ENCODE data around the gene PRKAG2.

The PRKAG2 gene

DNA sequence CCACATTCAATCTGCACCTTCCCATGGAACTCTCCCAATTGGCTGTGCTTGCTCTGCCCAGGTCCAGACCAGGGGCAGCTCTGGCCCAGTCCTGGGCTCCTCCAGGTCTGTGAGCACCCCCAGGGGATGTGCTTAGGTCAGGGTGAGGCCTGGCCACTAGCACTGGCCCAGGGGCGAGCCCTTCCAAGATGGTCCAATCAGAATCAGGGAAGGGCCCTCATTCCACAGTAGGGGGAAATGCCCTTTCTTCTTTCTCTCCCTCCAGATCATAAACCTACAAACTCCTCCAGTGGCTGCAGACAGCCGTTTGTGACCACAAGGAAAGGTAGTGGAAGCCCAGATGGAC is 157.0 kb downstream of the PRKAG2 start:
- Histone ChIP-seq H4K91ac (ENCODE audit: low read depth, low read length, poor library complexity) (no peak overlapping the region), H3K4me1 (ENCODE audit: control insufficient read depth in 2 of 2, insufficient read depth in 1 of 2, low read depth in 1 of 2, low read length in 2 of 2) (peaks cover 0 to 3% of the 10 kb centered on the region in 2 donors), H2BK15ac (ENCODE audit: low read length) (peak overlapping the region; percentile 12), H2AK5ac (ENCODE audit: low read depth, low read length) (no peak overlapping the region), H3K27ac (replicated peaks; ENCODE audit: low read length) (no peak overlapping the region), H3K4me2 (ENCODE audit: insufficient read depth, low read length, poor library complexity, severe bottlenecking) (no peak overlapping the region), H3K18ac (ENCODE audit: low read length) (peak overlapping the region; percentile 23), H2BK120ac (ENCODE audit: low read depth, low read length) (no peak overlapping the region), H3K14ac (ENCODE audit: low read length) (no peak overlapping the region), H3K36me3 (replicated peaks in 1 of 2; ENCODE audit: control insufficient read depth in 2 of 2, insufficient read depth in 2 of 2, low read length in 2 of 2) (no peaks in the 10 kb centered on the region), H4K8ac (ENCODE audit: low read depth, low read length) (no peak overlapping the region), H3K23ac (ENCODE audit: low read depth, low read length, poor library complexity) (no peak overlapping the region), H3K27me3 (ENCODE audit: control insufficient read depth in 3 of 3, insufficient read depth in 3 of 3, low read depth in 1 of 3, low read length in 3 of 3) (no peaks in the 10 kb centered on the region), H2BK5ac (ENCODE audit: low read length) (no peak overlapping the region), H3K79me1 (ENCODE audit: low read depth, low read length) (no peaks in the 10 kb centered on the region), H3K9me3 (replicated peaks in 1 of 2; ENCODE audit: control insufficient read depth in 2 of 2, insufficient read depth in 1 of 2, low read depth in 1 of 2, low read length in 2 of 2) (no peaks in the 10 kb centered on the region), H3K4ac (ENCODE audit: low read length) (no peak overlapping the region), H3K4me3 (ENCODE audit: low read length in 2 of 2) (no peak overlapping the region), H3K9ac (ENCODE audit: low read depth, low read length, poor library complexity) (no peak overlapping the region), H2AFZ (ENCODE audit: low read length) (peak overlapping the region; percentile 18), H2BK12ac (ENCODE audit: low read length) (no peak overlapping the region)
- no peak for DNase-seq (ENCODE audit: low spot score)
- no CpG with 5 or more reads among the region's 2 CpGs for WGBS, 2 donors (ENCODE audit: extremely low coverage in 2 of 2, insufficient read length in 2 of 2, insufficient replicate concordance in 1 of 2)

DNA sequence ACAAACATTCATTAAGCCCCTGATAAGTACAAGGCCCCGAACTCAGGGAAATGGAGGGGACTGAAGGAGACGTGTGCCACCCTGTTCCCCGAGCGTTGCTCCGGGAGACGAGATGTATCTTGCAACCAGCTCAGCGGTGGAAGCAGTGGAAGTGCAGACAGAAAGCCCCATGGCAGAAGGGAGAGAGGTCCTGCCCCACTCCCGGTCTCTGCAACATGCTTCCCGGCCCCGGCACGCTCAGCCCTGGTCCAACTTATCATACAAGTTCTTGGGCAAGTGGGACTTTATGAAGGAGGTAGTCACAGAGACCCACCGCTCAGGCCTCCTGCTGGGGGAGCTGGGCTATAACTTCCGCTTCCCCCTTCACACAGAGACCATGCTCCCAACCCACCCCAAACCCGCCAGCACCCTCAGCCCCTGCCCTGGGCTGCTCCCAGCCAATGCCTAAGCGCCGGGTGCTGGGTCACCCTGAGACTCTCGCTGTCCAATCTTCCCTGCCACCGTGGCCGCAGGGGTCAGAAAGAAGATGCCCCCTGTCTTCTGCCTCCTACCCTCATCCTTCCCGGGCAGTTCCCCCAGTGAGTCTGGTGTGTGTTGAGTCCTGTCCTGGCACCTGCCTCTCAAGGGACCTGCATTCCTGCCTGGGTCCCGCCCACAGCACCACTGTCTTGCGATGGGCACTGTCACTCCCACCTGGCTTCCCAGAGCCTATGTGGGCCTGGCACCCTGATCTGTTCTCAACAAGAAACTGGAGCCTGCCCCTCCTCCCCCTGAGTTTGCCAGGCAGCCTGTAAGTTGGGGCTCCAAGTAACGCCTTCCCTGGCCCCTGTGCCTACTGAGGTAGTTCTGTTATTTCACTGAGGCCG is 157.7 kb downstream of the PRKAG2 start:
- H3K4me3 ChIP-seq (ENCODE audit: low read length in 2 of 2), result no peak overlapping the region
- no peaks in the 10 kb centered on the region for H3K36me3 ChIP-seq (replicated peaks in 1 of 2; ENCODE audit: control insufficient read depth in 2 of 2, insufficient read depth in 2 of 2, low read length in 2 of 2)
- no peak overlapping the region for H2AK5ac ChIP-seq (ENCODE audit: low read depth, low read length)
- H3K27ac ChIP-seq (replicated peaks; ENCODE audit: low read length), result no peak overlapping the region
- DNase-seq (ENCODE audit: low spot score), result no peak
- peak overlapping the region; percentile 95 for H3K14ac ChIP-seq (ENCODE audit: low read length)
- no peak overlapping the region for H3K4ac ChIP-seq (ENCODE audit: low read length)
- H3K4me1 ChIP-seq (ENCODE audit: control insufficient read depth in 2 of 2, insufficient read depth in 1 of 2, low read depth in 1 of 2, low read length in 2 of 2), result peaks cover 0 to 3% of the 10 kb centered on the region in 2 donors
- H2AFZ ChIP-seq (ENCODE audit: low read length), result no peak overlapping the region
- no peak overlapping the region for H4K91ac ChIP-seq (ENCODE audit: low read depth, low read length, poor library complexity)
- H3K79me1 ChIP-seq (ENCODE audit: low read depth, low read length), result no peaks in the 10 kb centered on the region
- no peak overlapping the region for H4K8ac ChIP-seq (ENCODE audit: low read depth, low read length)
- H2BK12ac ChIP-seq (ENCODE audit: low read length), result no peak overlapping the region
- no peaks in the 10 kb centered on the region for H3K9me3 ChIP-seq (replicated peaks in 1 of 2; ENCODE audit: control insufficient read depth in 2 of 2, insufficient read depth in 1 of 2, low read depth in 1 of 2, low read length in 2 of 2)
- H3K23ac ChIP-seq (ENCODE audit: low read depth, low read length, poor library complexity), result no peak overlapping the region
- H3K27me3 ChIP-seq (ENCODE audit: control insufficient read depth in 3 of 3, insufficient read depth in 3 of 3, low read depth in 1 of 3, low read length in 3 of 3), result no peaks in the 10 kb centered on the region
- peak overlapping the region; percentile 12 for H2BK15ac ChIP-seq (ENCODE audit: low read length)
- no CpG with 5 or more reads among the region's 24 CpGs for WGBS, 2 donors (ENCODE audit: extremely low coverage in 2 of 2, insufficient read length in 2 of 2, insufficient replicate concordance in 1 of 2)
- no peak overlapping the region for H2BK5ac ChIP-seq (ENCODE audit: low read length)
- H3K4me2 ChIP-seq (ENCODE audit: insufficient read depth, low read length, poor library complexity, severe bottlenecking), result no peak overlapping the region
- H3K9ac ChIP-seq (ENCODE audit: low read depth, low read length, poor library complexity), result peak overlapping the region; percentile 14
- no peak overlapping the region for H2BK120ac ChIP-seq (ENCODE audit: low read depth, low read length)
- peak overlapping the region; percentile 82 for H3K18ac ChIP-seq (ENCODE audit: low read length)

DNA sequence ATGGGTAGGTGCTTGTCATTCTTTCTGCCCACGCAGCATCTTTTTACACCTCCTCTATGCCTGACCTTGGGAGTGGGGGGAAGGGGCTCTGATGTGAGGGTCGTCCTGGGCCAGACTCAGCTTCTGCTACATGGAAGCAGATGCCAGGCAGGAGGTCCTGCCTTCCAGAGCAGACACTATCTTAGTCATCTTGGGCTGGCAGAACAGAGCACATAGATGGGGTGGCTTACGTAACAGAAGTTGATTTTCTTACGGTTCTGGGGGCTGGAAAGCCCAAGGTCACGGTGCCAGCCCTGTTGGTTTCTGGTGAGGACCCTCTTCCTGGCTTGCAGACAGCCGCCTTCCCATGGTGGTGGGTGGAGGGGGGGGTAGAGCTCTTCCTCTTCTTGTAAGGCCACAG is 159.0 kb downstream of the PRKAG2 start:
- no peak overlapping the region for H2BK12ac ChIP-seq (ENCODE audit: low read length)
- no peak overlapping the region for H3K9ac ChIP-seq (ENCODE audit: low read depth, low read length, poor library complexity)
- no peak for DNase-seq (ENCODE audit: low spot score)
- H3K36me3 ChIP-seq (replicated peaks in 1 of 2; ENCODE audit: control insufficient read depth in 2 of 2, insufficient read depth in 2 of 2, low read length in 2 of 2), result no peaks in the 10 kb centered on the region
- no peak overlapping the region for H3K27ac ChIP-seq (replicated peaks; ENCODE audit: low read length)
- H3K23ac ChIP-seq (ENCODE audit: low read depth, low read length, poor library complexity), result no peak overlapping the region
- WGBS, 2 donors (ENCODE audit: extremely low coverage in 2 of 2, insufficient read length in 2 of 2, insufficient replicate concordance in 1 of 2), result no CpG with 5 or more reads among the region's 6 CpGs
- no peaks in the 10 kb centered on the region for H3K9me3 ChIP-seq (replicated peaks in 1 of 2; ENCODE audit: control insufficient read depth in 2 of 2, insufficient read depth in 1 of 2, low read depth in 1 of 2, low read length in 2 of 2)
- H3K4me1 ChIP-seq (ENCODE audit: control insufficient read depth in 2 of 2, insufficient read depth in 1 of 2, low read depth in 1 of 2, low read length in 2 of 2), result peaks cover 0 to 3% of the 10 kb centered on the region in 2 donors
- no peak overlapping the region for H2BK5ac ChIP-seq (ENCODE audit: low read length)
- no peaks in the 10 kb centered on the region for H3K27me3 ChIP-seq (ENCODE audit: control insufficient read depth in 3 of 3, insufficient read depth in 3 of 3, low read depth in 1 of 3, low read length in 3 of 3)
- no peak overlapping the region for H4K91ac ChIP-seq (ENCODE audit: low read depth, low read length, poor library complexity)
- no peak overlapping the region for H3K4ac ChIP-seq (ENCODE audit: low read length)
- H2AK5ac ChIP-seq (ENCODE audit: low read depth, low read length), result no peak overlapping the region
- H3K79me1 ChIP-seq (ENCODE audit: low read depth, low read length), result no peaks in the 10 kb centered on the region
- no peak overlapping the region for H3K14ac ChIP-seq (ENCODE audit: low read length)
- no peak overlapping the region for H3K4me3 ChIP-seq (ENCODE audit: low read length in 2 of 2)
- peak overlapping the region; percentile 0 for H2BK15ac ChIP-seq (ENCODE audit: low read length)
- H2AFZ ChIP-seq (ENCODE audit: low read length), result no peak overlapping the region
- H3K18ac ChIP-seq (ENCODE audit: low read length), result no peak overlapping the region
- no peak overlapping the region for H4K8ac ChIP-seq (ENCODE audit: low read depth, low read length)
- no peak overlapping the region for H3K4me2 ChIP-seq (ENCODE audit: insufficient read depth, low read length, poor library complexity, severe bottlenecking)
- H2BK120ac ChIP-seq (ENCODE audit: low read depth, low read length), result no peak overlapping the region

DNA sequence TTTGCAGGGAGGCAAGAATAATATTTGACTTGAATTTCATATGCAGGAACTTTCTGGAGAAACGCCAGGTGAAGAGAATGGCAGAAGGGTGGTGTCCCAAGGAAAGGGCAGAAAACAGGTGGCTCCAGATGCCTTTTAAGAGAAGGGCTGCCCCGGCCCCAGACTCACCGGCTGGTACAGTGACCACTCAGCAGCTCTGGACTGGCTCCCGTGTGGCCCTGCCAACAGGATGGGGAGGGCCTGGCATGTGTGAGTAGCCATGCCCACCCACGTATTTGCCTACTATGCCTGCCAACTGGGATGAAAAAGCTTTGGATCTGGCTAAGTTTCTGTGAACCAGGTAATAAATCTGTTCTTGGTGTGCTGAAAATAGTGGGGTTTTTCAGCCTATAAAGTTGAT is 159.5 kb downstream of the PRKAG2 start:
- DNase-seq (ENCODE audit: low spot score), result no peak
- H2BK5ac ChIP-seq (ENCODE audit: low read length), result no peak overlapping the region

More for the DNA sequence above, 159.5 kb downstream of the PRKAG2 start:
- Histone ChIP-seq H3K4me3 (ENCODE audit: low read length in 2 of 2) (no peak overlapping the region), H3K9me3 (replicated peaks in 1 of 2; ENCODE audit: control insufficient read depth in 2 of 2, insufficient read depth in 1 of 2, low read depth in 1 of 2, low read length in 2 of 2) (no peaks in the 10 kb centered on the region), H3K36me3 (replicated peaks in 1 of 2; ENCODE audit: control insufficient read depth in 2 of 2, insufficient read depth in 2 of 2, low read length in 2 of 2) (no peaks in the 10 kb centered on the region), H4K8ac (ENCODE audit: low read depth, low read length) (peak overlapping the region; percentile 49), H3K79me1 (ENCODE audit: low read depth, low read length) (no peaks in the 10 kb centered on the region), H2BK120ac (ENCODE audit: low read depth, low read length) (no peak overlapping the region), H3K4me2 (ENCODE audit: insufficient read depth, low read length, poor library complexity, severe bottlenecking) (no peak overlapping the region), H3K4ac (ENCODE audit: low read length) (no peak overlapping the region), H3K18ac (ENCODE audit: low read length) (peak overlapping the region; percentile 22), H2AK5ac (ENCODE audit: low read depth, low read length) (no peak overlapping the region), H3K9ac (ENCODE audit: low read depth, low read length, poor library complexity) (no peak overlapping the region), H3K27me3 (ENCODE audit: control insufficient read depth in 3 of 3, insufficient read depth in 3 of 3, low read depth in 1 of 3, low read length in 3 of 3) (no peaks in the 10 kb centered on the region), H3K14ac (ENCODE audit: low read length) (no peak overlapping the region), H2BK15ac (ENCODE audit: low read length) (no peak overlapping the region), H2AFZ (ENCODE audit: low read length) (no peak overlapping the region), H4K91ac (ENCODE audit: low read depth, low read length, poor library complexity) (no peak overlapping the region), H3K23ac (ENCODE audit: low read depth, low read length, poor library complexity) (no peak overlapping the region), H3K4me1 (ENCODE audit: control insufficient read depth in 2 of 2, insufficient read depth in 1 of 2, low read depth in 1 of 2, low read length in 2 of 2) (peaks cover 0 to 3% of the 10 kb centered on the region in 2 donors), H3K27ac (replicated peaks; ENCODE audit: low read length) (no peak overlapping the region), H2BK12ac (ENCODE audit: low read length) (no peak overlapping the region)
- WGBS, 2 donors (ENCODE audit: extremely low coverage in 2 of 2, insufficient read length in 2 of 2, insufficient replicate concordance in 1 of 2), result no CpG with 5 or more reads among the region's 5 CpGs
